GM18870 (cell line): ENCODE data around the gene HS6ST3.

ENCODE experiments used
- ATAC-seq: cut with Tn5 transposase; IDR thresholded peaks from one replicate; pipeline ENCODE4 v1.9.1; 2021; ENCODE audit warnings: moderate library complexity; ENCODE audit not compliant: unreplicated experiment

The HS6ST3 gene

GRCh38 chr13:96294930-96295881 is 205.3 kb downstream of the HS6ST3 start:
- no peak for ATAC-seq

GRCh38 chr13:96297360-96297759 is 207.5 kb downstream of the HS6ST3 start:
- ATAC-seq: no peak

GRCh38 chr13:96299235-96299634 is 209.3 kb downstream of the HS6ST3 start:
- no peak for ATAC-seq

- ATAC-seq: no peak
These were observed 218.7 kb downstream of the HS6ST3 start for GRCh38 chr13:96308568-96308967.

GRCh38 chr13:96314974-96315373 is 225.1 kb downstream of the HS6ST3 start:
- ATAC-seq: no peak

GRCh38 chr13:96338030-96338429 is 248.1 kb downstream of the HS6ST3 start:
- no peak for ATAC-seq

GRCh38 chr13:96342286-96342685 is 252.4 kb downstream of the HS6ST3 start:
- ATAC-seq: no peak

GRCh38 chr13:96342852-96343465 is 253.1 kb downstream of the HS6ST3 start:
- ATAC-seq: no peak

- ATAC-seq: no peak
These were observed 257.0 kb downstream of the HS6ST3 start for GRCh38 chr13:96346921-96347320.

- no peak for ATAC-seq
These were observed 283.7 kb downstream of the HS6ST3 start for GRCh38 chr13:96373597-96373996.

- ATAC-seq: no peak
These were observed 287.9 kb downstream of the HS6ST3 start for GRCh38 chr13:96377835-96378234.

GRCh38 chr13:96379967-96380366 is 290.1 kb downstream of the HS6ST3 start:
- no peak for ATAC-seq

GRCh38 chr13:96381681-96382080 is 291.8 kb downstream of the HS6ST3 start:
- ATAC-seq: no peak

GRCh38 chr13:96388598-96388997 is 298.7 kb downstream of the HS6ST3 start:
- ATAC-seq: no peak

GRCh38 chr13:96391606-96392005 is 301.7 kb downstream of the HS6ST3 start:
- ATAC-seq: no peak

GRCh38 chr13:96397807-96398206 is 307.9 kb downstream of the HS6ST3 start:
- ATAC-seq: no peak

GRCh38 chr13:96398486-96398885 is 308.6 kb downstream of the HS6ST3 start:
- no peak for ATAC-seq

GRCh38 chr13:96403241-96403640 is 313.3 kb downstream of the HS6ST3 start:
- no peak for ATAC-seq

GRCh38 chr13:96403651-96404050 is 313.7 kb downstream of the HS6ST3 start:
- ATAC-seq: no peak

GRCh38 chr13:96415831-96416385 is 326.0 kb downstream of the HS6ST3 start:
- ATAC-seq: no peak

GRCh38 chr13:96417939-96418685 is 328.2 kb downstream of the HS6ST3 start:
- no peak for ATAC-seq
